Stimulated activated CD8-positive, alpha-beta memory T cell treated with anti-CD3 and anti-CD28 coated beads, Interleukin-4, amount 100 ng/mL, for 1 hour (primary cell): ENCODE measurements around the gene TBC1D24.
"Not testable (repeated sequence)": the region's sequence is repeated elsewhere in the genome, so short reads cannot be mapped to it uniquely, and the experiment has no call there.

Experiments used
- DNase-seq, 2 donors: peaks; one replicate each; pipeline ENCODE4 v3.0.0-alpha.2; 2020; ENCODE audit warnings: low read depth in 2 of 2, low spot score in 1 of 2

Gene TBC1D24

GRCh38 chr16:2531371-2531695 is 56.4 kb downstream of the TBC1D24 start, which contains the start of gene CEMP1:
CEMP1 (minus strand) TSS chr16:2531408; CDS start chr16:2531073, 335 bp downstream.
- DNase-seq = no peak

- peak; percentile 94 to 95 for DNase-seq
Observed at GRCh38 chr16:2531696-2532493, 57.0 kb downstream of the TBC1D24 start.

GRCh38 chr16:2532494-2533141 is 57.7 kb downstream of the TBC1D24 start:
- DNase-seq = peak in 1 of 2 donors; percentile 33

GRCh38 chr16:2533142-2533755 is 58.3 kb downstream of the TBC1D24 start:
- DNase-seq = not testable (repeated sequence)

- no peak for DNase-seq
Observed at GRCh38 chr16:2533912-2534311, 59.0 kb downstream of the TBC1D24 start.

- DNase-seq = not testable (repeated sequence)
Observed at GRCh38 chr16:2534335-2534734, 59.4 kb downstream of the TBC1D24 start.

GRCh38 chr16:2535625-2536013 is 60.7 kb downstream of the TBC1D24 start:
- no peak for DNase-seq

GRCh38 chr16:2537451-2538379 is 62.8 kb downstream of the TBC1D24 start, which contains the start of gene PDPK1:
PDPK1 (plus strand) TSS chr16:2538021; CDS start chr16:2538113, 92 bp downstream.
- DNase-seq = peak; percentile 74 to 84

- not testable (repeated sequence) for DNase-seq
Observed at GRCh38 chr16:2539192-2539844, 64.4 kb downstream of the TBC1D24 start.

GRCh38 chr16:2539845-2540458 is 65.0 kb downstream of the TBC1D24 start:
- DNase-seq = not testable (repeated sequence)

GRCh38 chr16:2540912-2541311 is 66.0 kb downstream of the TBC1D24 start:
- not testable (repeated sequence) for DNase-seq

- DNase-seq = not testable (repeated sequence)
Observed at GRCh38 chr16:2541409-2541808, 66.5 kb downstream of the TBC1D24 start.

GRCh38 chr16:2543771-2544170 is 68.8 kb downstream of the TBC1D24 start:
- not testable (repeated sequence) for DNase-seq

- DNase-seq = not testable (repeated sequence)
Observed at GRCh38 chr16:2550283-2550878, 75.5 kb downstream of the TBC1D24 start.

- DNase-seq = not testable (repeated sequence)
Observed at GRCh38 chr16:2551420-2551889, 76.5 kb downstream of the TBC1D24 start.

- DNase-seq = not testable (repeated sequence)
Observed at GRCh38 chr16:2554709-2555425, 79.9 kb downstream of the TBC1D24 start.
